ENCODE measurements around the gene HES2.

DNA sequence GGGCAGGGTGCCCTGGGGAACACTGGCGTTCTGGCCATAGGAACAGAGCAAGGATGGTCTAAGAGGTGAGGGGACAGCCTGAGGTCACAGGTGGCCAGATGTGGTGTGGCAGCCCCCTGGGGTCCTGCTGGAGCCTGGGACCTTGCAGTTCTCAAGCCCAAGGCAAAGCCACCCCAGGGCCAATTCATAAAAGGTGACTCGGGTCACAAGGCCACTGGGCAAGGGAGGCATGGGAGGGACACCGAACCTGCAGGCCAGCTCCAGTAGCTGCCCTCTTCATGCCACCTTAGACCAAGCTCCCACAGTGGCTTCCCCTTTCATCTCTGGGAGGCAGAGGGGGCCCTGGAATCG is 26.9 kb upstream of the HES2 start:
- TF ChIP-seq POLR2A (IDR thresholded peaks at IDR 0.05), result no peak
- TF ChIP-seq, protein P1, sequence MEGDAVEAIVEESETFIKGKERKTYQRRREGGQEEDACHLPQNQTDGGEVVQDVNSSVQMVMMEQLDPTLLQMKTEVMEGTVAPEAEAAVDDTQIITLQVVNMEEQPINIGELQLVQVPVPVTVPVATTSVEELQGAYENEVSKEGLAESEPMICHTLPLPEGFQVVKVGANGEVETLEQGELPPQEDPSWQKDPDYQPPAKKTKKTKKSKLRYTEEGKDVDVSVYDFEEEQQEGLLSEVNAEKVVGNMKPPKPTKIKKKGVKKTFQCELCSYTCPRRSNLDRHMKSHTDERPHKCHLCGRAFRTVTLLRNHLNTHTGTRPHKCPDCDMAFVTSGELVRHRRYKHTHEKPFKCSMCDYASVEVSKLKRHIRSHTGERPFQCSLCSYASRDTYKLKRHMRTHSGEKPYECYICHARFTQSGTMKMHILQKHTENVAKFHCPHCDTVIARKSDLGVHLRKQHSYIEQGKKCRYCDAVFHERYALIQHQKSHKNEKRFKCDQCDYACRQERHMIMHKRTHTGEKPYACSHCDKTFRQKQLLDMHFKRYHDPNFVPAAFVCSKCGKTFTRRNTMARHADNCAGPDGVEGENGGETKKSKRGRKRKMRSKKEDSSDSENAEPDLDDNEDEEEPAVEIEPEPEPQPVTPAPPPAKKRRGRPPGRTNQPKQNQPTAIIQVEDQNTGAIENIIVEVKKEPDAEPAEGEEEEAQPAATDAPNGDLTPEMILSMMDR (IDR thresholded peaks at IDR 0.05), result no peak
